Gastroesophageal sphincter (tissue), 3 donors: ENCODE measurements around the gene JSRP1.

Experiments used
- EP300 ChIP-seq: sonication (generic); formaldehyde crosslinking; IDR thresholded peaks from one replicate; pipeline ENCODE4 v1.6.1; 2017; ENCODE audit warnings: antibody characterized with exemption, mild to moderate bottlenecking
- POLR2A ChIP-seq, 2 donors: fragments of 450-650 bp; IDR thresholded peaks; one replicate each; pipeline ENCODE4 v1.6.1; 2017; ENCODE audit warnings: antibody characterized with exemption in 2 of 2, mild to moderate bottlenecking in 2 of 2, moderate library complexity in 1 of 2
- POLR2AphosphoS5 ChIP-seq: sonication (generic); formaldehyde crosslinking; IDR thresholded peaks from one replicate; pipeline ENCODE4 v1.6.1; 2017; ENCODE audit warnings: antibody characterized with exemption
- TF ChIP-seq, protein P1 (sequence below), 4 experiments: fragments of 200-600 bp in 2 of 4; fragments of 450-650 bp in 2 of 4; sonication (generic) in 1 of 4; IDR thresholded peaks; one replicate each; pipeline ENCODE4 v1.5.1; 2017 to 2019; ENCODE audit warnings: antibody characterized with exemption in 4 of 4, mild to moderate bottlenecking in 2 of 4, moderate library complexity in 2 of 4

DNA sequence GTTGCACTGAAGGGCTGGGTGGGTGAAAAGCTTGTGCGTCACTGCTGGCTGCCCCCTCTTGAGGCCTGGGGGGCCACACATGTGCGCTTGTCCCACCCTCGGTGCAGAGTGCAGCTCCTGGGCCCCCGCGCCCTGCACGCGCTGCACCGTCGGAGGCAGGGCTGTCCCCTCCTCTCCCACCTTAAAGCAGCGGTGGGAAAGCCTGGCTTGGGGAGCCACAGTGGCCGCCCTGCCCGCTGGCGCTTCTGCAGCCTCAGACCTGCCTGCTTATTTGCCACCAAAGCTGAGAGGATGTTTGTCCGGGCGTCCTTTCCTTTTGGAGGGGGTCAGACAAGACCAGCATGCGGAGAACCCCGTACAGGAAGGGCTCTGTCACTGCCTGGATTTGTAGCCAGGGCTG lies 46.8 kb downstream of the JSRP1 start:
- TF ChIP-seq, protein P1, sequence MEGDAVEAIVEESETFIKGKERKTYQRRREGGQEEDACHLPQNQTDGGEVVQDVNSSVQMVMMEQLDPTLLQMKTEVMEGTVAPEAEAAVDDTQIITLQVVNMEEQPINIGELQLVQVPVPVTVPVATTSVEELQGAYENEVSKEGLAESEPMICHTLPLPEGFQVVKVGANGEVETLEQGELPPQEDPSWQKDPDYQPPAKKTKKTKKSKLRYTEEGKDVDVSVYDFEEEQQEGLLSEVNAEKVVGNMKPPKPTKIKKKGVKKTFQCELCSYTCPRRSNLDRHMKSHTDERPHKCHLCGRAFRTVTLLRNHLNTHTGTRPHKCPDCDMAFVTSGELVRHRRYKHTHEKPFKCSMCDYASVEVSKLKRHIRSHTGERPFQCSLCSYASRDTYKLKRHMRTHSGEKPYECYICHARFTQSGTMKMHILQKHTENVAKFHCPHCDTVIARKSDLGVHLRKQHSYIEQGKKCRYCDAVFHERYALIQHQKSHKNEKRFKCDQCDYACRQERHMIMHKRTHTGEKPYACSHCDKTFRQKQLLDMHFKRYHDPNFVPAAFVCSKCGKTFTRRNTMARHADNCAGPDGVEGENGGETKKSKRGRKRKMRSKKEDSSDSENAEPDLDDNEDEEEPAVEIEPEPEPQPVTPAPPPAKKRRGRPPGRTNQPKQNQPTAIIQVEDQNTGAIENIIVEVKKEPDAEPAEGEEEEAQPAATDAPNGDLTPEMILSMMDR (IDR thresholded peaks at IDR 0.05) = no peak
- TF ChIP-seq POLR2A (IDR thresholded peaks at IDR 0.05) = no peak
- TF ChIP-seq POLR2AphosphoS5 = no peak
- no peak for TF ChIP-seq EP300
